NOMO-1 treated with dmso at 0.1 percent for 144 hours (cell line): ENCODE measurements around the gene NFIL3.
"Not testable (repeated sequence)": the region's sequence is repeated elsewhere in the genome, so short reads cannot be mapped to it uniquely, and the experiment has no call there.

Experiments
- DNase-seq: peaks from one replicate; lab custom pipeline; 2025; ENCODE audit not compliant: unreplicated experiment; lab: John Stamatoyannopoulos, UW

The NFIL3 gene

GRCh38 chr9:91423785-91424402, at the start of gene NFIL3:
TSS of gene NFIL3 (minus strand) at chr9:91423832. CDS start at chr9:91410734, 13,098 bp downstream.
- DNase-seq, result no peak

- not testable (repeated sequence) for DNase-seq
These were observed 47.9 kb upstream of the NFIL3 start for GRCh38 chr9:91471524-91471923.

DNA sequence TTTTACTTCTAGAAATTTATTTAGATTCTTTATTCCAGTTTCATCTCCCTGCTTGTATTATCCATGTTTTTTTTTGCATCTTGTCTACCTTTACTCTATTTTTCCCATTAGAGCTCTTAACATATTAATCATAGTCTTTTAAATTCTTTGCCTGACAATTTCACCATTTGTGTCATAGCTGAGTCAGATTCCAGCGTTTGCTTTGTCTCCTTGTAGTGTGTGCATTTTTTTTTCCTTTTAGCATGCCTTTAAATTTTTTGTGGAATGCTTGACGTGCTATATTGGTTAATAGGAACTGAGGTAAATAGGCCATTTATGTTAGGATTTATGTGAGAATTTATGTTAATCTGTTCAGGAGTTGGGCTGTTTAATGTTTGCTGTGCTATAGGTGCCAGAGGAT, 41.8 kb upstream of the NFIL3 start:
- DNase-seq, result no peak

- no peak for DNase-seq
These were observed 35.3 kb upstream of the NFIL3 start for GRCh38 chr9:91458906-91459305.

DNA sequence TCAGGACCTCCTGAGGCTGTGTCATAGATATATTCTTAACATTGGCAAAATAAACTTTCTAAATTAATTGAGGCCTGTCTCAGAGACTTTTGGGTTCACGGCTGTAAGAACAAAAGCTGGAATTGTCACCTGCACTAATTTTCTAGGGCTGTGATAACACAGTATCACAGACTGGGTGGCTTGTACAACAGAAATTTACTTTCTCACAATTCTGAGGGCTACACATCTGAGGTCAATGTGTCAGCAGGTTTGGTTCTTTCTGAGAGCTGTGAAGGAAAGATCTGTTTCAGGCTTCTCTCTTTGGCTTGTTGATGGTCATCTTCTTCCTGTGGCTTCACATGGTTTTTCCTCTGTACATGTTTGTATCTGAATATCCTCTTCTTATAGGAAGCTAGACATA, 29.2 kb upstream of the NFIL3 start:
- no peak for DNase-seq

DNA sequence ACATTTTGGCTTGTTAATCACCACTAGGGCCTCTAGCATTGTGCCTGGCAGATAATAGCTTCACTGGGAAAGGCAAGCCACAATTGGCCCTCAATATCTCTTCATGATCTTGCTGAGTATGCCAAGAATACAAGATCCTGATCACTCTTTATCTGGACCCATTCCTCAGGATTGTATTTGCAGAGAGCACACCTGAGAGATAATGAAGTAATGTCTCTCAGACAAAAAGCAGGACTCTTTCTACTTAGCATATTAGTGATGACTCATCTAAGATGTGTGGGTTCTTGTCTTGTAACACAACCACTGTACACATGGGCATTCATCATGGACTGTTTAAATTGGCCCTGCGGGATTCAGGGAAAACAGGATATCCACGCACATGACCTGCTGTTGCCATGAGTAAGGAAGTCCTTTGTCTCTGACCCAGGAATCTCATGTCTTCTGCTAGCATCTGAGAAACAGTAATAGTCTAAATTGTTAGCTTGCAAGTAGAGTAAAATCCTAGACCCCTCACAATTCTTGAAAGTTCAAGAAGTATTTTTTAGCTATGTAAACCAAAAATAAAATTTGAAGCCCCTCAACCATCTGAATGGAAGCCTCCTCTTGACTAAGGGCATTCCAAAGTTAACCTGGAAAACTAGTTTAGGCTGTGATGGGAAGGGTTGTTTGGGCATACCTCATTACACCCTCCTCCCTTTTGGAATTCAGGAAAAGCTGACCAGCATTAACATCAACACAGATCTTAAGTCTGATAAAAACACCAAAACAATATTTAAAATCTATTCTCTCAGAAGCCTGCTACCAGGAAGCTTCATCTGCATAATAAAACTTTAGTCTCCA, 28.0 kb upstream of the NFIL3 start:
- no peak for DNase-seq

GRCh38 chr9:91445135-91445534, 21.5 kb upstream of the NFIL3 start:
- no peak for DNase-seq

GRCh38 chr9:91443994-91444392, 20.4 kb upstream of the NFIL3 start:
- no peak for DNase-seq

GRCh38 chr9:91443321-91443993, 19.8 kb upstream of the NFIL3 start:
- DNase-seq, result no peak

DNA sequence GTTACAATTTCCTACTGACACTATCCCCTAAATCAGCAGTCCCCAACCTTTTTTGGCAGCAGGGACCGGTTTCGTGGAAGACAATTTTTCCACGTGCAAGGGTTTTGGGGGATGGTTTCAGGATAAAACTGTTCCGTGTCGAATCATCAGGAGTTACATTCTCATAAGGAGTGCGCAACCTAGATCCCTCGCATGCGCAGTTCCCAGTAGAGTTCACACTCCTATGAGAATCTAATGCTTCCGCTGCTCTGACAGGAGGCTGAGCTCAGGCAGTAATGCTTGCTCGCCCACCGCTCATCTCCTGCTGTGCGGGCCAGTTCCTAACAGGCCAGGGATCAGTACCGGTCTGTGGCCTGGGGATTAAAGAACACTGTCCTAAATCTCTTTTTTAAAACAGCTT, 13.2 kb upstream of the NFIL3 start:
- DNase-seq, result no peak

DNA sequence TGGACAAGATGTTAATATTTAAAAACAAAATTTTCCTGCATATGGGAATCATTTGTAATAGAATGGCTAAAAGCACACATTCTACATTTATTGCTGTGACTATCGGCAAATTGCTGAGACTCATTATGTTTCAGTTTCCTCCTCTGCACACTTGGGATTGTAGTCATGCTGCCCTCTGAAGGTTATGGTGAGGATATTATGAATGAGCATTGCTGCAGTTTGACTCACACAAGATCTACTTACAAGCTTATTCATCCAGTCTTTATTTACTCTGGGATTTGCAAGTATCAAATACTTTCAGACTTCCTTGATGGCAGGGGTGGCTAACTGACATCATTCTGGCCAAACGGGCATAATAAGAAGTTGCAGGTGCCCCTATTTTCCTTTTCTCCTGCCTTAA, 9.5 kb upstream of the NFIL3 start:
- no peak for DNase-seq

GRCh38 chr9:91431485-91431884, 7.9 kb upstream of the NFIL3 start:
- DNase-seq, result no peak

GRCh38 chr9:91429501-91429900, 5.9 kb upstream of the NFIL3 start:
- no peak for DNase-seq

GRCh38 chr9:91428927-91429351, 5.3 kb upstream of the NFIL3 start:
- DNase-seq, result peak; percentile 16

- no peak for DNase-seq
These were observed 4.8 kb upstream of the NFIL3 start for GRCh38 chr9:91428436-91428835.

- DNase-seq, result no peak
These were observed 4.2 kb upstream of the NFIL3 start for GRCh38 chr9:91427873-91428272.

GRCh38 chr9:91426123-91426745, 2.6 kb upstream of the NFIL3 start:
- DNase-seq, result no peak

- DNase-seq, result no peak
These were observed 1.6 kb upstream of the NFIL3 start for GRCh38 chr9:91425271-91425670.

- DNase-seq, result peak; percentile 25
These were observed 958 bp upstream of the NFIL3 start for GRCh38 chr9:91424403-91425176.

DNA sequence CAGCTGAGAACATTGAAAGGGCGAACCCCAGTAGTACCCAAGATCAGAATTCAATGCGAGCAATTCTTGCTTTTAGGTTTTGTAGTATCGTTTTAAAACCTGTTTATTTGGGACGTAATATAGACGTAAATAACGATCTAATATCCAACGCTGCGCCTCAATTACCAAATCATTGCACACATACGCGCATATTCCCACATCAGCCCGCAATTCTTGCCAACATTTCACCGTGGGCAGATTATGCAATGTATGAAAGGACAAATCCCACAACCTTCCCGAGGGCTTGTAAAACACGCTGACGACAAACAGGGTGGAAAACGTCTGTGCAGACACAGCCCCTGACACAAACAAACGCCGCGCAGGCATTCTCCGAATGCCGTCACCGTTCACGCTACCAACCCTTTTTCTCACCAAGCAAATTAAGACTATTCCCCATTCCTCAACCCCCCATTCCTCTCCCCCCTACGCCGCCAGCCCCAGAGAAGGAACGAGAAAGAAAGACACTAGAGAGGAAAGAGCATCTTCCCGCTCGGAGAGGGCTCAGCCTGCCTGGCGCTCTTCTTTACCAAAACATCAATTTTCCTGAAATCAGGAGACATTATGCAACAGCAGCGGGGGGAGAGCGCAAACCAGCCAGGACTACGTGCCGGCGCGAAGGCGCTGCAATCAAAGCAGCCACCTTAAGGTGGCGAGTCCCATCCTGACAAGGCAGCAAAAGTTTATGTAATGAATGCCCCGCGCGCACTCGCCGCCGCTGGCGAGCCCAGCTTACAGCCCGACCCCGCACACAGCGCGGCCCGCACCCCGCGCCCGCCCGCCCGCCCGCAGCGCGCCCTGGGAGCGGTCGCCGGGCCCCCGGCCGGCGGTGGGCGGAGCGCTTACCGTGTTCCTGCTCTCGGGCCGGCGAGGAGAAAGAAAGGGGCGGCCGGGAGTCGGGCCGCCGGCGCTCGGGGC, 597 bp downstream of the NFIL3 start:
- DNase-seq, result no peak
